ENCODE data around the gene PRR20G.

The PRR20G gene

DNA sequence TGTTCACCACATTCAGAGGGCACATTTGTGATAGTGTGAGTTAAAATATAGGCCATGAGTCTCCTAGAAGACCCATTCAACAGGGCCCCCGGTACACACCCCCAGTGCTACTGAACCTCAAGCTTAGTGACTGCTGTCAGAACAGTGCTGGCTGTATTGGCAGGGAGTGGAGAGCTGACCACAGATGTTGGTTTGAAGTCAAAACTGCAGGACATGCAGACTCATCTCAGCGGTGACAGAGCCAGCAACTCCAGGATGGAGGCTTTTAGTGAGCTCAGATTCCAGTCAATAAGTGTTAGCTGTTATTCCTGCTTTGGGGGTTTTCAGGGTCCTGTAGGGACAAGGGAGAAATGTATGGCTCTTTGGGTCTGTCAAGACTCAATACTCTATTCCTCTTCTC lies 29.1 kb downstream of the PRR20G start:
- no peak overlapping the region for H3K27ac ChIP-seq (ENCODE audit: poor library complexity, severe bottlenecking)
- H3K9me3 ChIP-seq (ENCODE audit: severe bottlenecking): no peaks in the 10 kb centered on the region
- H3K4me3 ChIP-seq (ENCODE audit: severe bottlenecking): no peak overlapping the region
- DNase-seq (ENCODE audit: low spot score): no peak
- no peaks in the 10 kb centered on the region for H3K36me3 ChIP-seq (ENCODE audit: low read depth)
- ATAC-seq (ENCODE audit: low read depth): no peak
- H3K27me3 ChIP-seq (ENCODE audit: insufficient read depth, poor library complexity, severe bottlenecking): no peaks in the 10 kb centered on the region
- TF ChIP-seq, protein P1, sequence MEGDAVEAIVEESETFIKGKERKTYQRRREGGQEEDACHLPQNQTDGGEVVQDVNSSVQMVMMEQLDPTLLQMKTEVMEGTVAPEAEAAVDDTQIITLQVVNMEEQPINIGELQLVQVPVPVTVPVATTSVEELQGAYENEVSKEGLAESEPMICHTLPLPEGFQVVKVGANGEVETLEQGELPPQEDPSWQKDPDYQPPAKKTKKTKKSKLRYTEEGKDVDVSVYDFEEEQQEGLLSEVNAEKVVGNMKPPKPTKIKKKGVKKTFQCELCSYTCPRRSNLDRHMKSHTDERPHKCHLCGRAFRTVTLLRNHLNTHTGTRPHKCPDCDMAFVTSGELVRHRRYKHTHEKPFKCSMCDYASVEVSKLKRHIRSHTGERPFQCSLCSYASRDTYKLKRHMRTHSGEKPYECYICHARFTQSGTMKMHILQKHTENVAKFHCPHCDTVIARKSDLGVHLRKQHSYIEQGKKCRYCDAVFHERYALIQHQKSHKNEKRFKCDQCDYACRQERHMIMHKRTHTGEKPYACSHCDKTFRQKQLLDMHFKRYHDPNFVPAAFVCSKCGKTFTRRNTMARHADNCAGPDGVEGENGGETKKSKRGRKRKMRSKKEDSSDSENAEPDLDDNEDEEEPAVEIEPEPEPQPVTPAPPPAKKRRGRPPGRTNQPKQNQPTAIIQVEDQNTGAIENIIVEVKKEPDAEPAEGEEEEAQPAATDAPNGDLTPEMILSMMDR (IDR thresholded peaks at IDR 0.05; ENCODE audit: poor library complexity, severe bottlenecking): no peak
- H3K4me1 ChIP-seq (ENCODE audit: insufficient read depth, poor library complexity, severe bottlenecking): no peaks in the 10 kb centered on the region

DNA sequence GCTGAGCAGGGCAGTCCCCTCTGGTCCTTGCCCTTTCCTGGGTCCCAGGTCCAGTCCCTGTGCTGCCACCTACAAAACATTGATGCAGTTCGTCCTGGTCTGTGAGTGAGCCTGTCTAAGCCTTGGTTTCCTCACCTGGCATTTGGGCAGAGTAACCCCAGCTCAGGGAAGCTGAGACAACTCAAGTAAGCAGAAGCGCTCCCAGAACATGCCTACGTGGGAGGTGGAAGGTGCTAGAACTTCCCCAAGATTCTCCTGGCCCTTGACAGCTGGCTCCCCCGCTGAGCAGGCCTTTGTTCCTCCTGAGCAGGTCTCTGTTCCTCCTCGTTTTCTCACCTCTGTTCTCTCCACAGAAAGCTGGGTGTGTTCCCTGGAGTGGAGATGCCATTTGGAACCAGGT lies 30.5 kb downstream of the PRR20G start:
- H3K27ac ChIP-seq (ENCODE audit: poor library complexity, severe bottlenecking): no peak overlapping the region
- H3K36me3 ChIP-seq (ENCODE audit: low read depth): no peaks in the 10 kb centered on the region
- H3K4me1 ChIP-seq (ENCODE audit: insufficient read depth, poor library complexity, severe bottlenecking): no peaks in the 10 kb centered on the region
- no peaks in the 10 kb centered on the region for H3K27me3 ChIP-seq (ENCODE audit: insufficient read depth, poor library complexity, severe bottlenecking)
- DNase-seq (ENCODE audit: low spot score) (no peak), ATAC-seq (ENCODE audit: low read depth) (no peak)
- no peaks in the 10 kb centered on the region for H3K9me3 ChIP-seq (ENCODE audit: severe bottlenecking)
- H3K4me3 ChIP-seq (ENCODE audit: severe bottlenecking): no peak overlapping the region
- TF ChIP-seq, protein P1 (IDR thresholded peaks at IDR 0.05; ENCODE audit: poor library complexity, severe bottlenecking): no peak

DNA sequence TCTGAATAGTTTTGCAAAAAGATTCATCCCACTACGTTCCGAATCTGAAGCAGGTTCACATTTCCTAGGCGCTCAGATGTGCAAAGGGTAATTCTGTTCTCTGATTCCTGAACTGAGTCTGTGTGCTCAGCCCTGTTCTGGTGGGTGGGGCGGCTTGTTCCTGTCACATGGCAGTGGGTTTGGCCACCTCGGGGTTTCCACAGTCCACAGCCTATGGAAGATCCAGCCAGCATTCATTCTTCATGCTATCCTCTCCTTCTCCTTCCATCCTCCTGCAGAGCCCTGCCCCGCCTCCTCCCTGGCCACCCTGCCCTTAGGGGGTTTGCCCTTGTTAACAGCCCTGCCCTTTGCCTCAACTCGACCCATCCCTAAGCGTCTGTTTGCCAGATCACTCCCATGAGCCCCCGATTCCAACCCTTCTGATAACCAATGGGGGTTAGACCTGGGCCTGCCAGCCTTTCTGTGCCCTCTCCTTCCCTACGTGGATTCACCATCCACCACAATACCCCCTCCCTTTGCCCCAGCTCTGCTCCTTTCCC lies 31.0 kb downstream of the PRR20G start:
- TF ChIP-seq, protein P1 (IDR thresholded peaks at IDR 0.05; ENCODE audit: poor library complexity, severe bottlenecking): no peak
- Histone ChIP-seq H3K4me3 (ENCODE audit: severe bottlenecking) (no peak overlapping the region), H3K27ac (ENCODE audit: poor library complexity, severe bottlenecking) (no peak overlapping the region), H3K36me3 (ENCODE audit: low read depth) (no peaks in the 10 kb centered on the region), H3K27me3 (ENCODE audit: insufficient read depth, poor library complexity, severe bottlenecking) (no peaks in the 10 kb centered on the region), H3K4me1 (ENCODE audit: insufficient read depth, poor library complexity, severe bottlenecking) (no peaks in the 10 kb centered on the region), H3K9me3 (ENCODE audit: severe bottlenecking) (no peaks in the 10 kb centered on the region)
- DNase-seq (ENCODE audit: low spot score): no peak
- no peak for ATAC-seq (ENCODE audit: low read depth)

DNA sequence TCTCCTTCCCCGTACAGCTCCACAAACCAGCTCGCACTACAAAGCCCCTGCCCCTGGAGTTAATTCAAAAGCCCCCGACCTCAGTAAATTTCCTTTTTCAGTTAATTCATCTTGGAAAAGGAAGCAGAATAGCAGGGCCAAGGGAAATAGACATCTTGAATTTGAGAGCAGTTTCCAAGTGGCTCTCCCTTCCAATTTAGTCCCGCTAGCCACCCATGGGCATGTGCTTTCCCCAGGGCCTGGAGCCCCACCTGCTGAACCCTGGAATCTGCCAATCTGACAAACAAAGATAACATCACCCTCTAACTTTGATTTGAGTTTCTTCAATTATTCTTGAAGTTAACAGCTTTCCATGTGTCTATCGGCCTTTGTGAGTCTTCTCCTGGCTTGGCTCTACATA lies 31.7 kb downstream of the PRR20G start:
- Histone ChIP-seq H3K9me3 (ENCODE audit: severe bottlenecking) (no peaks in the 10 kb centered on the region), H3K4me3 (ENCODE audit: severe bottlenecking) (no peak overlapping the region), H3K36me3 (ENCODE audit: low read depth) (no peaks in the 10 kb centered on the region), H3K27ac (ENCODE audit: poor library complexity, severe bottlenecking) (no peak overlapping the region), H3K27me3 (ENCODE audit: insufficient read depth, poor library complexity, severe bottlenecking) (no peaks in the 10 kb centered on the region), H3K4me1 (ENCODE audit: insufficient read depth, poor library complexity, severe bottlenecking) (no peaks in the 10 kb centered on the region)
- ATAC-seq (ENCODE audit: low read depth) (no peak), DNase-seq (ENCODE audit: low spot score) (no peak)
- TF ChIP-seq, protein P1 (IDR thresholded peaks at IDR 0.05; ENCODE audit: poor library complexity, severe bottlenecking): no peak

DNA sequence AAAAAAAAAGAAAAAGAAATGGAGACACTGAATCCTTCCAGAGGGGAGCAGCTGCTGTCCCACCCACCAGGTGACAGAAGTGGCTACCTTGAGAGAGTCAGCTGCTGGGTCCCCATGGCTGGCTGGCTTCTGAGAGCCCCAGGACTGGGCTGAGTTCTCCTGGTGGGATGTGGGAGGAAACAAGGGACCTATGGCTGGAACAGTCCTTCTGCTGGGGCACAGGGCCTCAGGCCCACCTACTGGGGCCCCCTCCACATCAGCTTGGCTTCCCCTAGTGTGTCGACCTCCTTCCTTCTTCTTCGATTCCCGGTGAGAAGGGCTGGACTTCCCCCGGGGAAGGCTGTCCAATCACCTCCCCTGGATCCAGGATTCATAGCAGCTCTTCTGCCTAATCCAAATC lies 32.3 kb downstream of the PRR20G start:
- TF ChIP-seq, protein P1 (IDR thresholded peaks at IDR 0.05; ENCODE audit: poor library complexity, severe bottlenecking): no peak
- no peaks in the 10 kb centered on the region for H3K9me3 ChIP-seq (ENCODE audit: severe bottlenecking)
- H3K27me3 ChIP-seq (ENCODE audit: insufficient read depth, poor library complexity, severe bottlenecking): no peaks in the 10 kb centered on the region

More for the DNA sequence above, 32.3 kb downstream of the PRR20G start:
- no peak for DNase-seq (ENCODE audit: low spot score)
- no peaks in the 10 kb centered on the region for H3K36me3 ChIP-seq (ENCODE audit: low read depth)
- H3K4me3 ChIP-seq (ENCODE audit: severe bottlenecking): no peak overlapping the region
- H3K27ac ChIP-seq (ENCODE audit: poor library complexity, severe bottlenecking): no peak overlapping the region
- no peak for ATAC-seq (ENCODE audit: low read depth)
- no peaks in the 10 kb centered on the region for H3K4me1 ChIP-seq (ENCODE audit: insufficient read depth, poor library complexity, severe bottlenecking)

Data from RWPE2 (cell line).